Left renal cortex interstitium (tissue), 4 donors: ENCODE data around the gene PARL. TPM values are rescaled to one million over a fixed set of nuclear protein-coding genes. Genes with fewer than 3 reads are reported as not detected.

Experiments
- DNase-seq, 4 donors: peaks; one replicate each; pipeline ENCODE4 v3.0.0-alpha.2; 2013; ENCODE audit warnings: low read depth in 4 of 4, low spot score in 2 of 4, missing footprints in 1 of 4
- polyA plus RNA-seq, 4 donors: library from polyadenylated mRNA; unstranded; fragments of 120-200 nt; gene quantifications; one replicate each; pipeline ENCODE4 v1.2.1, GENCODE V29; 2013; ENCODE audit not compliant: insufficient read length in 4 of 4

PARL gene
- polyA plus RNA-seq, 4 donors: 47.7 to 59.3 (median 56.8) TPM

DNA sequence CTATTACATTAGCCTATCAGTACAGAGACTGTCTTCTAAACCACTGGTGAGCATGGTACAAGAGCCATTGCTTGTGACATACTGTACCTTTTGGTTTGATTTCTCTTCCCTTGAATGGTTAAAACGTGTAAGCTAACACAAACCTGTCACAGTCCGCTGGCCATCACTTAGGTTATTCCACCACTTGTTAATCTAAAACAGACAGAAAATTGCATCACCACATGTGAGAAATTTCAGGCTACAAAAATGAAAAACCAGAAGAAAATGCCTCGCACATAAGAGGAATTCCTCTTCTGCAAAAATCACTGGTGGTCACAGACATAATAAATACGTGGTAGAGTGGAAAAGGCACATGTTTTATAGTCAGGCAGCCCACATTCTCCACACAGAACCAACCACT is 22.1 kb downstream of the PARL start:
- no peak for DNase-seq

DNA sequence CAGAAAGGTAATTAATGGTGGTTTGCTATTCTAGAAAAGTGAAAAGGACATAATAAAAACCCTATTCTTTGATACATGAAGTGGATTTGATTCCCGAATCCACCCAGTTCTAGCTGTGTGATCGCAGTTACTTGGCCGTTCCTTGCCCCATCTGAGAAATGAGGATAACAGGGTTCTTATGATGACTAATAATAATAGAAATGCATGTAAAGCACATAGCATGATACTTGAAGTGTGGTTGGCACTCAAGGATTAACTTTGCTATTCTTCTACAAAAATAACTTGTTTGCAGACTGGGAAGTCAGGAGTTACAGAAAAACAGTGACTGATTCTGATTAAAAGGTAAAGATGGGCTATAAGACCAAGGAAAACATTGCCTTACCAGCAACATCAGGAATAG is 26.8 kb downstream of the PARL start:
- DNase-seq: no peak

DNA sequence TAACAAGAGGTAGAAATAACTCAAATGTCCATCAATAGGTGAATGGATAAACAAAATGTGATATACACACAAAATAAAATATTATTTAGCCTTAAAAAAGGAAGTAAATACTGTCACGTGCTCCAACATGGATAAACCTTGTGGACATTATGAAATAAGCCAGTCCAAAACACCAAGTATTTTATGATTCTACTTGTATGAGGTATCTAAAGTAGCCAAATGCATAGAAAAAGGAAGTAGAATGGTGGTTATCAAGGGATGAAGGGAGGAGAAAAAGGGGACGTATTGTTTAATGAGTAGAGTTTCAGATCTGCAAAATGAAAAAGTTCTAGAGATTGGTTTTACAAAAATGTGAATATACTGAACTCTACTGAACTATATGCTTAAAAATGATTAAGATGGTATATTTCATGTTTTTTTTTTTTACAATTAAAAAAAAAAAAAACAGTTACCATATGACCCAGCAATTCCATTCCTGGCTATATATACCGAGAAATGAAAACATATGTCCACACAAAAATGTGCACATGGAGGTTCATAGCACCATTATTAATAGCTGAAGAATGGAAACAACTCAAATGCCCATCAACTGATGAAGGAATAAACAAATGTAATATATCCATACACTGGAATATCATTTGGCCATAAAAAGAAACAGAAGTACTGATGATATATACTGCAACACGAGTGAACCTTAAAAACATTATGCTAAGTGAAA is 30.2 kb downstream of the PARL start:
- no peak for DNase-seq

- DNase-seq: no peak
Observed at GRCh38 chr3:183845608-183846288, 38.9 kb downstream of the PARL start.

DNA sequence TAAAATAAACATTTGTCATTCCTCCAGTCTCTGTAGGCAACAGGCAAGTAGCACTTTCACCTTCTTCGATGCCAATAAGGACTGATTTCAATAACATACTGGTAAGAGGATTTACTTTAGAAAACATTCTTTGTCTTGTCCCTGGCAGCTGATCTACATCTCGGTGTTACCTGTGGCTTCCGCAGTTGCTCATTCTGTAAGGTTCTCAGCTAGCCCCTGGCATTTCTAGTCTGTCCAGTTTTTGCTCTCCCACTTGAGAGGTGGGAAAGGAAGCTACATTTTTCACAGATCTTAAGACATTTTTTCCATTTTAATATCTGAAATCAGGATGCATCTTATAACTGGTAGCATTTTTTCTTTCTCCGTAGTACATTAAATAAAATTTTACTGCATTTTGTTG is 39.6 kb downstream of the PARL start:
- DNase-seq: no peak

GRCh38 chr3:183844606-183845005 is 40.1 kb downstream of the PARL start:
- no peak for DNase-seq

DNA sequence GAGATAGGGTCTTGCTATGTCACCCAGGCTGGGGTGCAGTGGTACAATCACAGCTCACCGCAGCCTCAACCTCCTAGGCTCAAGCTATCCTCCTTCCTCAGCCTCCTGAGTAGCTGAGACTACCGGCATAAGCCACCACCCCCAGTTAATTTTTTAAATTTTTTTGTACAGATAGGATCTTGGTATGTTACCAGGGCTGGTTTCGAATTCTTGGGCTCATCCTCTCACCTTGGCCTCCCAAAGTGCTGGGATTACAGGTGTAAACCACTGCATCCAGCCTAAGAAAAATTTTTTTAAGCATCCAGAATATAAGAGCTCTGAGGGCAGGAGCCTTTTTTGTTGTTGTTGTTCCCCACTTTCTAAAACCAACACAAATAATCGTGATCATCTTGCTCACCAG is 44.9 kb downstream of the PARL start:
- no peak for DNase-seq

- no peak for DNase-seq
Observed at GRCh38 chr3:183837894-183838293, 46.8 kb downstream of the PARL start.

DNA sequence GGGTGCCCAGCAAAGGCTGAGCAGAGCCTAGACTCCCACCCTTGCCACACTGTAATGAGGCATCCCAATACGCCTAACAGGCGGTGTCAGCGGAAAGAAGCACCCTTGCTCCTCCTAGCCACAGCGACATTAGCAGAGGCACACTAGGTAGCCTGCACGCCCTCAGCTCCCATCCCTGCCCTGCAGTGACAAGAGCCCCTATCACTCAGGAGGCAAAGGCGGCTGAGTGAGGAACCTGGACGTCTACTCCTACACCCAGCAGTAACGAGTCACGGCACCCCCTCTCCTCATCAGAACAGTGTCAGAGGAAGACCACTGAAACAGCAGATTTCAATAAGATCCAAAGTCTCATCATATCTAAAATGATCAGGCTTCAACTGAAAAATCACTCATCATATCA is 47.3 kb downstream of the PARL start:
- DNase-seq: no peak

DNA sequence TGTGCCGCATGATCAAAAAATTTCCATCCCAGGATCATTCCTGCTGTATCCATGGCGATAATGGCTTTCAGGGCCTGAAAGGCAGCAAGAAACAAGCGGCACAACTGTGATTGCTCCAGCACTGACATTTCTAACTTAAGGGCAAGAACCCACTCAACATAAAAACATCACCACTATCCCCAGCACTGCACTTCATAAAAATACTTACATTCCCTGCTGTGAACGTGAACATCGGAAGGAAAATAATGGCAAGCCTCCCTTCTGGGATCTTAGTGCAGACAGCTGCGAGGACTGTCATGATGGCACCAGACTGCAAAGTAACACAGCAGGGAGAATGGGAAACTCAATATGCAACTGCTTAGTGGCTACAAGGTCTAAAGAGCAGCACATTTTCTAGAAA is 51.2 kb downstream of the PARL start:
- no peak for DNase-seq

GRCh38 chr3:183830187-183830586 is 54.5 kb downstream of the PARL start:
- no peak for DNase-seq

DNA sequence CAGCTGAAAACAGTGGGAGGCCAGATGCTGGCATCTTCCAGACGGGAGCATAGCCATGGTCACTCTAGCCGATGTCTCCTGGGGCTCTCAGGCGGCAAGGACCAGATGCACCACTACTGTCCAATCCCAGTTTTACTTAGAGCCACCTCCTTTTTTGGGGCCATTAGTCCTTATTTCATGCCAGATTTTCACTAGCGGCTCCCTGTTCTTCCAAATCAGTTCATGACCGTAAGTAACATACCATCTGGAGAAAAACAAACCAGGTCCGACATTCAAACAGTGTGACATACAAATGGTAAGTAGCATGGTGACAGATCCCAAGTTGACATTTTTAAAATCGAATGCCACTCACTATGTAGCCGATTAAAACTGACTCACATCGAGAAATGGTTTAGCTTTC is 55.2 kb downstream of the PARL start:
- no peak for DNase-seq

DNA sequence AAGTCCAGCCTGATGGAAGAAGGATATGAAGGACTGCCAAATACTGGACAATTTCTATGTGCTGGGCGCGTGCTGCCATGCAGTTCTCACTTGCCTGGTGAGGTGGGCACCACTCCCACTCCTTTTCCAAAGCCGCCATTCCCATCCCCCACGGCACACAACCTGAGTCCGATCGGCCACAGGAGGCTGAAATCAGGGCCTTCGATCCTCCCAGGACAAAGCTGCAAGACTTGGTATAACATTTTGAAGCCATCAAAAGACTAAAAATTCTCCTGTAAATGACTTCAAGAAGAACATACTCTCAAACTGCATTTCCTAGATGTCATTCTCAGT is 56.2 kb downstream of the PARL start:
- no peak for DNase-seq

DNA sequence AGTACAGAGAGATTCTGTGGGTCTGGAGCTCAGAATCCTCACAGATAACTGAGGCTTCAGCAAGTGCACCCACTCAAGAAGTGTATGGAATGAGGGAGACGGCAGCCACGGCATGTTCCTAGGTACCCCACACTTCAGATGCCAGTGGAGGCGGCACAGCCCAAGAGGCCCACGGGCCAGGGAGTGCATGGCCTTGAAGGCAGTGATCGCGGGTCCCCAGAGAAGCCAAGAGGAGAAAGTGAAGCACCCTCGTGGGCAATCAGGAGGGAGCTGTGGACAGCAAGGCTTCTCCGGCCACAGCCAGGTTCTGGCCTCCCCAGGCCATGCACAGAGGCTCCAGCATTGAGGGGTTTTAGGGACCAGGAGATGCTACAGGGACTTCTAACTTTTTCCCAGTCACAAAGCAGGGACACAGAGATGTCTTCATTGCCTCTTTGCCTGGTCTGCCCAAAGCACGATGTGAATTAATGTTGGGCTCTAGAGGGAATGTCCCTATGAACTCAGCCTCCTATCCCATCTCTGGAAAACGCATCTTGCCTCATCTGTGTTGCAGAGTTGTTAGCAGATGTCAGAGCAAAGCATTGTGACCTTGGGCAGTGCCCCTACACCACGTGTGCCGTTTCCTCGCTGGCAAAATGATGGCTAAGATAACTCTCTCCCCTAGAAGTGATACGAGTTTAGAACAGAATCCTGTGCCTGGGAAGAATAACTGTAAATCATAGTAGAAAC is 56.7 kb downstream of the PARL start:
- no peak for DNase-seq

DNA sequence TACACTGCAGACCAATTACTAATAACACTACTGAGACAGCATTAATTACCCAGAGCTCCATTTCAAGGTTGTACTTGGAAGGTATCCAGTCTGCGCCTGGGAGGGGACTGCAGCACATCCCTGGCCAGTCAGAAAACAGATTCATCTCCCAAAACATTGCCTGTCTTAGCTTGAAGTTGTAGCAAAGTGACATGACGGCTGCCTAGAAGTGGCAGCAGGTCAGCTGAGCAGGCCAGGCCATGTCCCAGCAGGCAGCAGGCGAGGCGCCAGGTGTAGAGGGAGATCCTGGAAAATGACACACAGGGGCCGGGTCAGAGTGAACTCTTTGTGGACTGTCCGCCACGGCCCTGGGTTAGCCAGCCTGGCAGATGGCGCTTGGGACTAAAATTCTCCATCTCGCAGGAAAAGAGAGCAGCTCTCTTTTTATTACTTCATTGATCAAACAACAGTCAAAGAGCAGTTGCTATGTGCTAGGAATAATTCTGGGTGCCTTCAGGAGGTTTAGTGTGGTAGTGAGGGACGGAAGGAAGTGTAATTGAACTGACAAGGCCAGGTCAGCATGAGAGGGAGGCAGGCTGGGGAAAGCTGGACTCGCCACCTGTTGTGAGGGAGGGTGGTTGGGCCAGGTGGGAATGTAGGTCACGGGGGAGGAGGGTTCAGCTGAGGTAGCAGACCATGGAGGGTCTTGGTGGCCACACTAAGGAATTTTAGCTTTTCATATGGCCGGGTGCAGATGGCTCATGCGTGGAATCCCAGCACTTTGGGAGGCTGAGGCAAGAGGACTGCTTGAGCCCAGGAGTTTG is 58.0 kb downstream of the PARL start:
- no peak for DNase-seq

- DNase-seq: peak in 3 of 4 donors; percentile 32 to 45 (median 41)
Observed at GRCh38 chr3:183825456-183826161, 59.1 kb downstream of the PARL start, which contains the start of gene MAP6D1. Gene MAP6D1, minus strand, starts transcription at chr3:183825577. Its CDS starts 30 bp downstream, at chr3:183825547.

DNA sequence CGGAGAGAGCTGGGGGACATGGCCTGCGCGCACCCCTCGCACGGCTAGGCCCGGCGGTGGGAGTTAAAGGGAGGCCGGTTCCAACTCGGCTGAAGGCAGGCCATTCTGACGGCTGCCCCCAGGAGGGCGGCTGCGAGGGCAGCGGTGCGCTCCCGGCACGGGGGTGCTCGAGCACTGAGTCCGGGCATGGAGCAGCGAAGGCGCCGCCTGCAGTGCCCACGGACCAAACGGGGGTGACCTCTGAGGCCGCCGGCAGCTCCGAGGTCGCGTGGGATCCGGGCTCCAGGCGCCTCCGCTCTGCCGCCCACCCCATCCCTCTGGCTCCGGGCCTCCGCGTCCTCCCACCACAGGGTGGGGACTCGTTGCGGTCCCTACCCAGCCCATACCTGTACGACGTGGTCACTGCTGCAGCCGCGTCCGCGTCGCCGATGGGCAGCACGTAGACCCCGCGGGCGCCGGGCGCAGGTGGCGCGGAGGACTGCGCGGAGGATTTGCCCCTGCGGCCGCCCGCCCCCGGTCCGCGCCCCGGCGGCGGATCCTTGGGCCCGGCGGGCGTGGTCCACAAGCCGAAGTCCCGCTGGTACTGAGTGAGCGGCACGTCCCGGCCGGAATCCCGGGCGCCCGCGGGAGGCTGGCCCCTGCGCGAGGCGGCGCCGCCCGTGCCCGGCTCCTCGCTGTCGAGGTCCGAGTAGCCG is 59.8 kb downstream of the PARL start:
- DNase-seq: no peak

GRCh38 chr3:183823963-183824362 is 60.7 kb downstream of the PARL start:
- DNase-seq: no peak

- DNase-seq: no peak
Observed at GRCh38 chr3:183822631-183823030, 62.0 kb downstream of the PARL start.

DNA sequence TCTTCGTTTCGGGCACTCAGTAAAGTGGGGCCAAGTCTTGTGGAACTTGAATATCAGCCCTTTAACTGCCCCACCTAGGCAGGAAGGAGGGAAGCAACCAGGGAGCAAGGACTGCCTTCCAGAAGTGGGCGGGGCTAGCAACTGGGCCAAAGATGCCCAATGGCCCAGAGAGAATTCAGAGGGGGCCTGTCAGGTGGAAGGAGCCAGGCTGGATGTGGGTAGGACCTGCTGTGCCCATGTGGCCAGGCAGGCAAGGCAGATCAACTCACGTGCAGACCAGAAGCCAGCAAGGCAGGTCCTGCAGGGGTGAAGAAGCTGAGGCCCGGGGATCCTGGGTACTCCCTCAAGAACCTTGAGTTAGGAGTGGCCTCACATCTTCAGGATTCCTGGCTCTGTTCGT is 64.8 kb downstream of the PARL start:
- DNase-seq: no peak
